ENCODE results near the gene KCND3.

DNA sequence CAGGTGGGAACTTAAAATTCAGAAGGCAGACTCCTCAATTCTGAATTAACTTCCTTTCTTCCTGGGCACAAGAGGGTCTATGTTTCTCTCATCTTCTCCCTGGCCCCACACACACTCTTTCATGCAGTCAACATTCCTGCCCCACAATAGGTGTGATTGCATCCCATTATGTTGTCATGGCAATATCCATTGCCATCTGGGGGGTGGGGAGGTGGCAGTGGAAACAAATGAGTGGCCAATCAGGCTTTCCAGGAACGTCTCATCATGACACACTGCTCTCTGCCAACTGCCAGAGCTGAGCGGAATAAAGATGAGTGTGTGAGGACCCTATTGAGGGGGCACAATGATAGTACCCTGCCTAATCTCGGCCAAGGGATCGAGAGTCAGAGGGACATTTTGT is 80.4 kb downstream of the KCND3 start:
- no peak for TF ChIP-seq CTCF (IDR thresholded peaks at IDR 0.05)
- no peak for TF ChIP-seq POLR2A (IDR thresholded peaks at IDR 0.05)
